Mesenchymal stem cell (in vitro differentiated cells and primary cell): ENCODE measurements around the gene PPP2R5D.

Experiments
- DNase-seq: peaks from one replicate; pipeline ENCODE4 v3.0.0-alpha.2; 2013
- H2AFZ ChIP-seq: one replicate; pipeline ENCODE4 v1.6.1; 2013; ENCODE audit warnings: low read depth, mild to moderate bottlenecking, control low read depth, inconsistent platforms, low read length, moderate library complexity
- H2AK5ac ChIP-seq: 2 replicates; pipeline ENCODE4 v1.6.1; 2013; ENCODE audit warnings: low read length, moderate library complexity, mild to moderate bottlenecking, inconsistent platforms; ENCODE audit not compliant: severe bottlenecking
- H2BK120ac ChIP-seq: one replicate; pipeline ENCODE4 v1.6.1; 2013; ENCODE audit warnings: low read depth, mild to moderate bottlenecking, inconsistent platforms, low read length, moderate library complexity
- H2BK12ac ChIP-seq, 2 experiments: one replicate each; pipeline ENCODE4 v1.6.1; 2013; ENCODE audit warnings: inconsistent platforms in 2 of 2, low read length in 2 of 2, mild to moderate bottlenecking in 2 of 2, moderate library complexity in 2 of 2, control low read depth in 1 of 2
- H2BK15ac ChIP-seq: one replicate; pipeline ENCODE4 v1.6.1; 2013; ENCODE audit warnings: mild to moderate bottlenecking, low read depth, inconsistent platforms; ENCODE audit not compliant: poor library complexity, severe bottlenecking
- H2BK5ac ChIP-seq: 2 replicates; pipeline ENCODE4 v1.6.1; 2013; ENCODE audit warnings: low read depth, mild to moderate bottlenecking, low read length, control low read depth, inconsistent platforms; ENCODE audit not compliant: poor library complexity, severe bottlenecking
- H3K14ac ChIP-seq, 2 experiments: one replicate each; pipeline ENCODE4 v1.6.1; 2013; ENCODE audit warnings: inconsistent platforms in 2 of 2, low read length in 2 of 2, control low read depth in 1 of 2, mild to moderate bottlenecking in 1 of 2, moderate library complexity in 1 of 2
- H3K18ac ChIP-seq, 2 experiments: one replicate each; pipeline ENCODE4 v1.6.1; 2013; ENCODE audit warnings: inconsistent platforms in 2 of 2, low read length in 2 of 2, control low read depth in 1 of 2, low read depth in 1 of 2, mild to moderate bottlenecking in 1 of 2
- H3K23ac ChIP-seq, 2 experiments: one replicate each; pipeline ENCODE4 v1.6.1; 2013; ENCODE audit warnings: inconsistent platforms in 2 of 2, low read length in 2 of 2, mild to moderate bottlenecking in 2 of 2, moderate library complexity in 2 of 2, control low read depth in 1 of 2
- H3K27ac ChIP-seq: 2 replicates; pipeline ENCODE4 v1.5.1; 2013; ENCODE audit warnings: mild to moderate bottlenecking, moderate library complexity, low read length, control low read depth, inconsistent platforms; ENCODE audit not compliant: poor library complexity, severe bottlenecking
- H3K27me3 ChIP-seq, 2 experiments: 2 replicates each; pipeline versions ENCODE4 v1.6.1 to v1.7.0; 2013; ENCODE audit warnings: low read length in 2 of 2, mild to moderate bottlenecking in 2 of 2, moderate library complexity in 2 of 2, control low read depth in 1 of 2, inconsistent platforms in 1 of 2; ENCODE audit not compliant: control insufficient read depth in 1 of 2, insufficient read depth in 1 of 2
- H3K36me3 ChIP-seq, 2 experiments: 2 replicates each; pipeline versions ENCODE4 v1.6.1 to v1.7.0; 2013; ENCODE audit warnings: low read length in 2 of 2, control low read depth in 1 of 2, inconsistent platforms in 1 of 2, low read depth in 1 of 2, mild to moderate bottlenecking in 1 of 2; ENCODE audit not compliant: insufficient read depth in 2 of 2, control insufficient read depth in 1 of 2
- H3K4ac ChIP-seq, 2 experiments: one replicate each; pipeline ENCODE4 v1.6.1; 2013; ENCODE audit warnings: inconsistent platforms in 2 of 2, low read length in 2 of 2, mild to moderate bottlenecking in 2 of 2, moderate library complexity in 2 of 2, control low read depth in 1 of 2, low read depth in 1 of 2
- H3K4me1 ChIP-seq: 2 replicates; pipeline ENCODE4 v1.6.1; 2013; ENCODE audit warnings: low read depth, low read length, control low read depth; ENCODE audit not compliant: control insufficient read depth, insufficient read depth
- H3K4me2 ChIP-seq: 2 replicates; pipeline ENCODE4 v1.6.1; 2013; ENCODE audit warnings: low read length, mild to moderate bottlenecking, inconsistent platforms; ENCODE audit not compliant: poor library complexity, severe bottlenecking
- H3K4me3 ChIP-seq, 2 experiments: 2 replicates each; pipeline versions ENCODE4 v1.5.1 to v1.7.0; 2013; ENCODE audit warnings: low read length in 2 of 2, mild to moderate bottlenecking in 2 of 2, control low read depth in 1 of 2, low read depth in 1 of 2; ENCODE audit not compliant: insufficient read depth in 1 of 2
- H3K79me1 ChIP-seq: replicated peaks from 2 replicates; pipeline ENCODE4 v1.6.1; 2013; ENCODE audit warnings: mild to moderate bottlenecking, control low read depth, low read length, inconsistent platforms; ENCODE audit not compliant: poor library complexity, severe bottlenecking
- H3K9ac ChIP-seq: 2 replicates; pipeline ENCODE4 v1.7.0; 2013; ENCODE audit warnings: mild to moderate bottlenecking, low read length, moderate library complexity
- H3K9me3 ChIP-seq: 2 replicates; pipeline ENCODE4 v1.7.0; 2013; ENCODE audit warnings: mild to moderate bottlenecking, low read length; ENCODE audit not compliant: control insufficient read depth
- H4K8ac ChIP-seq: one replicate; pipeline ENCODE4 v1.6.1; 2013; ENCODE audit warnings: inconsistent platforms, mild to moderate bottlenecking, low read length, moderate library complexity
- H4K91ac ChIP-seq: one replicate; pipeline ENCODE4 v1.6.1; 2013; ENCODE audit warnings: mild to moderate bottlenecking, low read length, inconsistent platforms
- WGBS: methylation state at CpG from one replicate; pipeline ENCODE4 v1.1.7; 2013; ENCODE audit warnings: mixed read lengths; 5-methylcytosine and 5-hydroxymethylcytosine counted together

The PPP2R5D gene

GRCh38 chr6:43011207-43011606, 26.8 kb downstream of the PPP2R5D start:
- Histone ChIP-seq H3K27ac (no peak overlapping the region), H2BK12ac (no peak overlapping the region), H3K9ac (peak overlapping the region; percentile 92), H4K91ac (no peak overlapping the region), H2BK5ac (no peak overlapping the region), H3K23ac (no peak overlapping the region), H3K27me3 (no peaks in the 10 kb centered on the region), H3K18ac (no peak overlapping the region), H2BK15ac (no peak overlapping the region), H3K4ac (no peak overlapping the region), H3K4me3 (no peak overlapping the region), H2AK5ac (no peak overlapping the region), H3K79me1 (peaks cover 31% of the 10 kb centered on the region), H3K9me3 (no peaks in the 10 kb centered on the region), H3K36me3 (peaks cover 62 to 63% of the 10 kb centered on the region in 2 experiments), H2BK120ac (no peak overlapping the region), H2AFZ (no peak overlapping the region), H3K4me1 (peaks cover 17% of the 10 kb centered on the region), H3K4me2 (no peak overlapping the region), H4K8ac (no peak overlapping the region), H3K14ac (no peak overlapping the region)
- DNase-seq = no peak
- WGBS = 84% methylated on average over 3 of the region's 6 CpGs

GRCh38 chr6:43012364-43012763, 28.0 kb downstream of the PPP2R5D start:
- H3K9ac ChIP-seq = peak overlapping the region; percentile 92
- no peak overlapping the region for H3K4me2 ChIP-seq
- H4K91ac ChIP-seq = no peak overlapping the region
- no peak overlapping the region for H2BK120ac ChIP-seq
- peak overlapping the region in 1 of 2 experiments; percentile 92 for H3K4me3 ChIP-seq
- H2BK15ac ChIP-seq = no peak overlapping the region
- H3K4ac ChIP-seq = no peak overlapping the region
- H3K23ac ChIP-seq = no peak overlapping the region
- H2BK5ac ChIP-seq = no peak overlapping the region
- DNase-seq = no peak
- H3K79me1 ChIP-seq = peaks cover 29% of the 10 kb centered on the region
- peaks cover 61 to 63% of the 10 kb centered on the region in 2 experiments for H3K36me3 ChIP-seq
- no peak overlapping the region for H3K14ac ChIP-seq
- no peak overlapping the region for H3K27ac ChIP-seq
- no peak overlapping the region for H2AK5ac ChIP-seq
- no peak overlapping the region for H2BK12ac ChIP-seq
- H3K4me1 ChIP-seq = peaks cover 27% of the 10 kb centered on the region
- H3K27me3 ChIP-seq = no peaks in the 10 kb centered on the region
- no peak overlapping the region for H3K18ac ChIP-seq
- no peak overlapping the region for H2AFZ ChIP-seq
- 91% methylated on average over 6 of the region's 6 CpGs for WGBS
- H3K9me3 ChIP-seq = no peaks in the 10 kb centered on the region
- H4K8ac ChIP-seq = no peak overlapping the region

GRCh38 chr6:43013097-43013842, 28.9 kb downstream of the PPP2R5D start:
- Histone ChIP-seq H3K18ac (peak overlapping the region in 1 of 2 experiments; percentile 54), H3K4ac (no peak overlapping the region), H2BK12ac (no peak overlapping the region), H2BK15ac (peak overlapping the region; percentile 31), H3K36me3 (peaks cover 63% of the 10 kb centered on the region in 2 experiments), H4K91ac (no peak overlapping the region), H3K4me2 (peak overlapping the region; percentile 79), H3K9ac (peak overlapping the region; percentile 92), H2AFZ (peak overlapping the region; percentile 18), H3K23ac (no peak overlapping the region), H3K4me3 (peak overlapping the region; percentile 68 to 92), H2BK5ac (no peak overlapping the region), H3K9me3 (no peaks in the 10 kb centered on the region), H3K14ac (peak overlapping the region in 1 of 2 experiments; percentile 82), H3K79me1 (peaks cover 33% of the 10 kb centered on the region), H3K4me1 (peaks cover 29% of the 10 kb centered on the region), H3K27ac (peak overlapping the region; percentile 10), H4K8ac (no peak overlapping the region), H3K27me3 (no peaks in the 10 kb centered on the region), H2BK120ac (peak overlapping the region; percentile 9), H2AK5ac (no peak overlapping the region)
- peak; percentile 32 for DNase-seq
- WGBS = 7% methylated on average over 25 of the region's 25 CpGs

GRCh38 chr6:43013843-43014433, 29.6 kb downstream of the PPP2R5D start, which contains the start of the genes KLHDC3 and MEA1:
Gene KLHDC3, plus strand, starts transcription at chr6:43014249. Its CDS starts 2,944 bp downstream, at chr6:43017193.
Gene MEA1, minus strand, starts transcription at chr6:43013946. Its CDS starts 133 bp downstream, at chr6:43013813.
- H3K4me3 ChIP-seq = peak within 1 kb of the TSS; percentile 93 to 100
- peak within 1 kb of the TSS; percentile 18 for H2AFZ ChIP-seq
- H3K4me1 ChIP-seq = peaks cover 29% of the 10 kb centered on the region
- H3K27me3 ChIP-seq = no peaks in the 10 kb centered on the region
- peak within 1 kb of the TSS; percentile 31 for H2BK15ac ChIP-seq
- peak within 1 kb of the TSS; percentile 72 for H3K27ac ChIP-seq
- H2AK5ac ChIP-seq = peak within 1 kb of the TSS; percentile 86
- peak within 1 kb of the TSS; percentile 84 for H3K4me2 ChIP-seq
- peak within 1 kb of the TSS in 1 of 2 experiments; percentile 91 for H3K14ac ChIP-seq
- H2BK120ac ChIP-seq = peak within 1 kb of the TSS; percentile 89
- WGBS = under 1% methylated on average over 51 of the region's 51 CpGs
- peak within 1 kb of the TSS; percentile 95 for H4K91ac ChIP-seq
- H3K18ac ChIP-seq = peak within 1 kb of the TSS; percentile 83 to 97
- H3K79me1 ChIP-seq = peaks cover 31% of the 10 kb centered on the region
- peak within 1 kb of the TSS; percentile 95 for H4K8ac ChIP-seq
- DNase-seq = peak; percentile 100
- no peak within 1 kb of the TSS for H2BK12ac ChIP-seq
- no peaks in the 10 kb centered on the region for H3K9me3 ChIP-seq
- H3K36me3 ChIP-seq = peaks cover 62 to 63% of the 10 kb centered on the region in 2 experiments
- H3K9ac ChIP-seq = peak within 1 kb of the TSS; percentile 99
- H3K23ac ChIP-seq = peak within 1 kb of the TSS in 1 of 2 experiments; percentile 75
- H2BK5ac ChIP-seq = peak within 1 kb of the TSS; percentile 53
- H3K4ac ChIP-seq = peak within 1 kb of the TSS; percentile 77 to 83
